ENCODE measurements around the gene HNRNPUL2. TPM values are rescaled to one million over a fixed set of nuclear protein-coding genes. Genes with fewer than 3 reads are reported as not detected.
A peak's percentile ranks its signal among the peaks of the same experiment; 100 is the strongest.

HNRNPUL2 gene
- polyA plus RNA-seq, 1 of the 3 experiments (the other 2 are of a cell fraction): 33.5 TPM

- no peaks in the 10 kb centered on the region for H3K9me3 ChIP-seq
- H3K4me3 ChIP-seq (ENCODE audit: low read depth in 2 of 2, low read length in 1 of 2): no peak overlapping the region
- 93% methylated on average over 7 of the region's 7 CpGs for WGBS (ENCODE audit: low lambda C conversion rate)
- no peak overlapping the region for H3K9ac ChIP-seq
- peaks cover 23% of the 10 kb centered on the region for H3F3A ChIP-seq (replicated peaks; ENCODE audit: insufficient read depth)
- peaks cover 4 to 5% of the 10 kb centered on the region in 2 experiments for H3K36me3 ChIP-seq (replicated peaks in 1 of 2; ENCODE audit: control insufficient read depth in 1 of 2, insufficient read depth in 2 of 2, low read length in 1 of 2)
- TF ChIP-seq PBX3 (IDR thresholded peaks at IDR 0.05) (no peak), MEF2A (IDR thresholded peaks at IDR 0.05; ENCODE audit: borderline replicate concordance, low read depth) (no peak), MXI1 (IDR thresholded peaks at IDR 0.05; ENCODE audit: low read depth, low read length) (no peak), GABPA (IDR thresholded peaks at IDR 0.05; ENCODE audit: low read depth) (no peak), RXRA (IDR thresholded peaks at IDR 0.05; ENCODE audit: borderline replicate concordance, low read depth) (no peak), TAF1 (IDR thresholded peaks at IDR 0.05; ENCODE audit: borderline replicate concordance, low read depth, low read length) (no peak)
- TF ChIP-seq, protein P1, sequence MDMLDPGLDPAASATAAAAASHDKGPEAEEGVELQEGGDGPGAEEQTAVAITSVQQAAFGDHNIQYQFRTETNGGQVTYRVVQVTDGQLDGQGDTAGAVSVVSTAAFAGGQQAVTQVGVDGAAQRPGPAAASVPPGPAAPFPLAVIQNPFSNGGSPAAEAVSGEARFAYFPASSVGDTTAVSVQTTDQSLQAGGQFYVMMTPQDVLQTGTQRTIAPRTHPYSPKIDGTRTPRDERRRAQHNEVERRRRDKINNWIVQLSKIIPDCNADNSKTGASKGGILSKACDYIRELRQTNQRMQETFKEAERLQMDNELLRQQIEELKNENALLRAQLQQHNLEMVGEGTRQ (IDR thresholded peaks at IDR 0.05; ENCODE audit: borderline replicate concordance, low read depth, low read length): no peak
- TF ChIP-seq, protein P2, sequence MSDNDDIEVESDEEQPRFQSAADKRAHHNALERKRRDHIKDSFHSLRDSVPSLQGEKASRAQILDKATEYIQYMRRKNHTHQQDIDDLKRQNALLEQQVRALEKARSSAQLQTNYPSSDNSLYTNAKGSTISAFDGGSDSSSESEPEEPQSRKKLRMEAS (IDR thresholded peaks at IDR 0.05; ENCODE audit: low read depth): no peak
- peaks cover 16% of the 10 kb centered on the region for H3K79me2 ChIP-seq (ENCODE audit: insufficient read depth)
- CTCF ChIA-PET: no interaction called here
- no peak overlapping the region for H3K4me2 ChIP-seq
- DNase-seq: no peak
- POLR2A ChIA-PET: no interaction called here
- no peak overlapping the region for H2AFZ ChIP-seq (ENCODE audit: low read depth)
- H3K27me3 ChIP-seq (ENCODE audit: insufficient read depth): no peaks in the 10 kb centered on the region
- H3K9me2 ChIP-seq: no peaks in the 10 kb centered on the region
- H3K27ac ChIP-seq (ENCODE audit: low read depth in 2 of 2, low read length in 1 of 2): no peak overlapping the region
- H4K20me1 ChIP-seq (ENCODE audit: insufficient read depth): no peaks in the 10 kb centered on the region
- H3K4me1 ChIP-seq (ENCODE audit: control insufficient read depth in 1 of 2, insufficient read depth in 2 of 2, low read depth in 1 of 2, low read length in 1 of 2): peaks cover 6 to 8% of the 10 kb centered on the region in 2 experiments; a peak in 3 of 4 replicates
These were observed 44.7 kb downstream of the HNRNPUL2 start for GRCh38 chr11:62682518-62682917.

DNA sequence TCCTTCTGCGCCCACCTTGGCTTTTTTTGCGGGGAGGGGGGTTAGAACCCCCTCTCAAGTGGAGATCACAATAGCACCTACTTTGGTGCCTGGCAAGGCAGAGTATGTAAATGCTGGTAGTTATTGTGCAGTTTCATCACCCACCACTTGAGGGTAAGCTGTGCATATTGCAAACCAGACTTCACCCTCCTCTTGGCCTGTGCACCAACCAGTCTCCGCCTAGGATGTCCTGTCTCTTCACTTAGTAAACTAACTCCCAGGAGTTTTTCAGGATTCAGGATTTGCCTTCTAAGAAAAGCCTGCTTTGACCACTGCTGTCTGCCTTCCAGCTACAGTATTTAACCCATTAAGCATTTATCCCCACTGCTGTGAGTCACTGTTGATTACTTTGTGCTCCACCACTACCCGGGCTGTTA, 46.4 kb downstream of the HNRNPUL2 start:
- WGBS (ENCODE audit: low lambda C conversion rate): 52% methylated on average over 4 of the region's 4 CpGs
- peaks cover 32% of the 10 kb centered on the region for H3K79me2 ChIP-seq (ENCODE audit: insufficient read depth)
- no peaks in the 10 kb centered on the region for H4K20me1 ChIP-seq (ENCODE audit: insufficient read depth)
- no peaks in the 10 kb centered on the region for H3K27me3 ChIP-seq (ENCODE audit: insufficient read depth)
- peak; percentile 71 for DNase-seq
- H3K36me3 ChIP-seq (replicated peaks in 1 of 2; ENCODE audit: control insufficient read depth in 1 of 2, insufficient read depth in 2 of 2, low read length in 1 of 2): peaks cover 17 to 19% of the 10 kb centered on the region in 2 experiments
- no peak for TF ChIP-seq REST (IDR thresholded peaks at IDR 0.05; ENCODE audit: low read depth, low read length)
- peak; percentile 50 for TF ChIP-seq SMC3 (IDR thresholded peaks at IDR 0.05; ENCODE audit: low read depth, low read length)
- peak; percentile 64 for TF ChIP-seq CTCF (IDR thresholded peaks at IDR 0.05)
- TF ChIP-seq RAD21 (IDR thresholded peaks at IDR 0.05; ENCODE audit: low read length): peak; percentile 74
- no peak overlapping the region for H3K4me3 ChIP-seq (ENCODE audit: low read depth in 2 of 2, low read length in 1 of 2)
- CTCF ChIA-PET: interaction anchor here (0.6 to 3.7 kb wide), 26 partner anchors 8 to 301 kb away, joined by 3 to 31 read pairs (median 4); partner anchors contain the start of genes B3GAT3, C11orf98, CSKMT and EML3
- H3K4me2 ChIP-seq: no peak overlapping the region
- H3K9ac ChIP-seq: no peak overlapping the region
- H2AFZ ChIP-seq (ENCODE audit: low read depth): peak overlapping the region; percentile 79
- no peaks in the 10 kb centered on the region for H3K9me2 ChIP-seq
- peaks cover 30% of the 10 kb centered on the region for H3F3A ChIP-seq (replicated peaks; ENCODE audit: insufficient read depth)
- peak overlapping the region; percentile 18 to 52; a peak in 2 of 4 replicates for H3K27ac ChIP-seq (ENCODE audit: low read depth in 2 of 2, low read length in 1 of 2)
- peaks cover 11 to 15% of the 10 kb centered on the region in 2 experiments; a peak in 3 of 4 replicates for H3K4me1 ChIP-seq (ENCODE audit: control insufficient read depth in 1 of 2, insufficient read depth in 2 of 2, low read depth in 1 of 2, low read length in 1 of 2)
- POLR2A ChIA-PET: interaction anchor here (0.6 to 2.0 kb wide), 8 partner anchors 9 to 160 kb away, joined by 3 to 11 read pairs (median 4); partner anchors contain the start of genes C11orf98, CSKMT, LBHD1 and UQCC3
- H3K9me3 ChIP-seq: no peaks in the 10 kb centered on the region

Measured in SK-N-SH (cell line).